SK-N-SH (cell line): ENCODE results near the gene TEAD1. TPM values are rescaled to one million over a fixed set of nuclear protein-coding genes. Genes with fewer than 3 reads are reported as not detected.
A peak's percentile ranks its signal among the peaks of the same experiment; 100 is the strongest.

Experiments
- CTCF ChIA-PET: fragments of 300-600, 350-600 bp; formaldehyde crosslinking; extraction: SDS; loops from one replicate; lab custom pipeline; 2021; lab: Yijun Ruan, JAX
- POLR2A ChIA-PET: fragments of 350-600 bp; sonication (Branson Sonifier 250); formaldehyde crosslinking; extraction: SDS; loops from one replicate; lab custom pipeline; 2020; ENCODE audit warnings: antibody characterized with exemption, inconsistent platforms; lab: Yijun Ruan, JAX
- DNase-seq: peaks from one replicate; pipeline ENCODE4 v3.0.0; 2012
- H2AFZ ChIP-seq: fragments of 200-600 bp; sonication (generic); 2 replicates; pipeline ENCODE4 v1.8.1; 2016; ENCODE audit warnings: antibody characterized with exemption, mild to moderate bottlenecking, low read depth
- H3F3A ChIP-seq: fragments of 200-600 bp; sonication (generic); replicated peaks from 2 replicates; pipeline ENCODE3; 2016; ENCODE audit warnings: antibody characterized with exemption, mild to moderate bottlenecking; ENCODE audit not compliant: insufficient read depth
- H3K27ac ChIP-seq, 2 experiments: fragments of 200-500 bp in 1 of 2; fragments of 200-600 bp in 1 of 2; sonication (Bioruptor generic) in 1 of 2; sonication (generic), shearing (Covaris generic) in 1 of 2; 2 replicates each; pipeline versions ENCODE4 v1.5.1 to v1.6.1; 2014 to 2016; ENCODE audit warnings: low read depth in 2 of 2, inconsistent platforms in 1 of 2, low read length in 1 of 2, mild to moderate bottlenecking in 1 of 2, mixed read lengths in 1 of 2
- H3K27me3 ChIP-seq: fragments of 200-600 bp; sonication (generic), shearing (Covaris generic); 2 replicates; pipeline ENCODE4 v1.6.1; 2016; ENCODE audit warnings: mixed run types; ENCODE audit not compliant: insufficient read depth
- H3K36me3 ChIP-seq, 2 experiments: fragments of 200-500 bp in 1 of 2; fragments of 200-600 bp in 1 of 2; sonication (Bioruptor generic) in 1 of 2; sonication (generic) in 1 of 2; replicated peaks in 1 of 2; 2 replicates each; pipeline versions ENCODE3 to v1.5.1; 2014 to 2016; ENCODE audit warnings: low read length in 1 of 2, mild to moderate bottlenecking in 1 of 2; ENCODE audit not compliant: insufficient read depth in 2 of 2, control insufficient read depth in 1 of 2
- H3K4me1 ChIP-seq, 2 experiments: fragments of 200-500 bp in 1 of 2; fragments of 200-600 bp in 1 of 2; sonication (Bioruptor generic) in 1 of 2; sonication (generic), shearing (Covaris generic) in 1 of 2; 2 replicates each; pipeline versions ENCODE4 v1.5.1 to v1.6.1; 2014 to 2016; ENCODE audit warnings: low read depth in 1 of 2, low read length in 1 of 2, mixed run types in 1 of 2; ENCODE audit not compliant: insufficient read depth in 2 of 2, control insufficient read depth in 1 of 2
- H3K4me2 ChIP-seq: fragments of 200-600 bp; sonication (generic), shearing (Covaris generic); 2 replicates; pipeline ENCODE4 v1.6.1; 2017; ENCODE audit warnings: mixed run types
- H3K4me3 ChIP-seq, 2 experiments: fragments of 200-500 bp in 1 of 2; fragments of 200-600 bp in 1 of 2; sonication (Bioruptor generic) in 1 of 2; sonication (generic), shearing (Covaris generic) in 1 of 2; 2 replicates each; pipeline versions ENCODE4 v1.5.1 to v1.8.1; 2014 to 2016; ENCODE audit warnings: low read depth in 2 of 2, inconsistent platforms in 1 of 2, low read length in 1 of 2, mild to moderate bottlenecking in 1 of 2, mixed read lengths in 1 of 2, moderate library complexity in 1 of 2
- H3K79me2 ChIP-seq: fragments of 200-600 bp; sonication (generic); 2 replicates; pipeline ENCODE4 v1.8.1; 2017; ENCODE audit warnings: mild to moderate bottlenecking; ENCODE audit not compliant: insufficient read depth
- H3K9ac ChIP-seq: fragments of 200-600 bp; sonication (generic); 2 replicates; pipeline ENCODE4 v1.6.1; 2017; ENCODE audit warnings: mixed run types
- H3K9me2 ChIP-seq: fragments of 200-600 bp; sonication (generic); 2 replicates; pipeline ENCODE4 v1.6.1; 2017; ENCODE audit warnings: mixed run types
- H3K9me3 ChIP-seq: fragments of 200-600 bp; sonication (generic); 2 replicates; pipeline ENCODE4 v1.6.1; 2017; ENCODE audit warnings: mixed run types, mild to moderate bottlenecking, moderate library complexity
- H4K20me1 ChIP-seq: fragments of 200-600 bp; sonication (generic); 2 replicates; pipeline ENCODE4 v1.6.1; 2017; ENCODE audit warnings: mild to moderate bottlenecking, mixed run types; ENCODE audit not compliant: insufficient read depth
- CTCF ChIP-seq: fragments of 200-600 bp; sonication (generic); IDR thresholded peaks from 2 replicates; pipeline ENCODE4 v1.6.1; 2017; ENCODE audit warnings: antibody characterized with exemption, mild to moderate bottlenecking, moderate library complexity
- FOSL2 ChIP-seq: IDR thresholded peaks from 2 replicates; pipeline ENCODE4 v1.4.0; 2012; ENCODE audit warnings: low read depth, mild to moderate bottlenecking, moderate library complexity, borderline replicate concordance
- JUND ChIP-seq: IDR thresholded peaks from 2 replicates; pipeline ENCODE4 v1.4.0; 2012
- MAX ChIP-seq: IDR thresholded peaks from 2 replicates; pipeline ENCODE4 v1.4.0; 2012; ENCODE audit warnings: low read depth
- MEF2A ChIP-seq: IDR thresholded peaks from 2 replicates; pipeline ENCODE4 v1.4.0; 2012; ENCODE audit warnings: low read depth, borderline replicate concordance
- MXI1 ChIP-seq: IDR thresholded peaks from 2 replicates; pipeline ENCODE4 v1.6.1; 2012; ENCODE audit warnings: mild to moderate bottlenecking, low read depth, low read length, improper control_type of control experiment
- NFIC ChIP-seq: IDR thresholded peaks from 2 replicates; pipeline ENCODE4 v1.4.0; 2012; ENCODE audit warnings: borderline replicate concordance
- PBX3 ChIP-seq: IDR thresholded peaks from 2 replicates; pipeline ENCODE4; 2012
- SMC3 ChIP-seq: IDR thresholded peaks from 2 replicates; pipeline ENCODE4 v1.6.1; 2012; ENCODE audit warnings: low read depth, low read length, improper control_type of control experiment
- TCF12 ChIP-seq: IDR thresholded peaks from 2 replicates; pipeline ENCODE4 v1.4.0; 2012
- TEAD4 ChIP-seq: IDR thresholded peaks from 2 replicates; pipeline ENCODE4 v1.4.0; 2012; ENCODE audit warnings: mild to moderate bottlenecking, borderline replicate concordance; ENCODE audit not compliant: insufficient read depth
- USF1 ChIP-seq: IDR thresholded peaks from 2 replicates; pipeline ENCODE4 v1.4.0; 2012; ENCODE audit warnings: low read depth, borderline replicate concordance
- YY1 ChIP-seq: IDR thresholded peaks from 2 replicates; pipeline ENCODE4 v1.4.0; 2012; ENCODE audit warnings: low read depth, mild to moderate bottlenecking
- ZBTB33 ChIP-seq: IDR thresholded peaks from 2 replicates; pipeline ENCODE4 v1.4.0; 2012; ENCODE audit warnings: low read depth, borderline replicate concordance
- WGBS: methylation state at CpG from one replicate; pipeline ENCODE4 v1.1.6; 2017; ENCODE audit warnings: low lambda C conversion rate; 5-methylcytosine and 5-hydroxymethylcytosine counted together
- polyA plus RNA-seq, 3 experiments: library from polyadenylated mRNA; depleted of rRNA; stranded (reverse); fragments of >200 nt; gene quantifications; 2 replicates each; pipeline ENCODE4 v1.2.3, GENCODE V29; 2012

Gene TEAD1
- polyA plus RNA-seq, 1 of the 3 experiments (the other 2 are of a cell fraction) = 31.2 TPM

- H3K79me2 ChIP-seq = peaks cover 89% of the 10 kb centered on the region
- CTCF ChIA-PET = interaction anchor here (0.6 to 0.9 kb wide), 3 partner anchors 118 to 366 kb away, joined by 3 to 4 read pairs (median 3); no protein-coding TSS in a partner anchor
- H3K4me3 ChIP-seq = no peak overlapping the region
- WGBS = 92% methylated on average over 5 of the region's 5 CpGs
- peaks cover 29% of the 10 kb centered on the region for H4K20me1 ChIP-seq
- no peaks in the 10 kb centered on the region for H3K27me3 ChIP-seq
- H3K4me2 ChIP-seq = peak overlapping the region; percentile 69; the same call in 1 of the 2 replicates
- H3K9me3 ChIP-seq = no peaks in the 10 kb centered on the region
- H3F3A ChIP-seq = peaks cover 40% of the 10 kb centered on the region
- no peak for DNase-seq
- H3K9me2 ChIP-seq = no peaks in the 10 kb centered on the region
- POLR2A ChIA-PET = no interaction called here
- H3K4me1 ChIP-seq = peaks cover 61 to 72% of the 10 kb centered on the region in 2 experiments
- no peak overlapping the region for H2AFZ ChIP-seq
- H3K27ac ChIP-seq = peak overlapping the region; percentile 96 to 100
- TF ChIP-seq SMC3 = no peak
- no peak for TF ChIP-seq USF1
- TF ChIP-seq YY1 = no peak
- TF ChIP-seq NFIC = no peak
- no peak for TF ChIP-seq ZBTB33
- TF ChIP-seq TCF12 = no peak
- no peak for TF ChIP-seq MEF2A
- no peak for TF ChIP-seq CTCF
- no peak for TF ChIP-seq PBX3
- TF ChIP-seq MAX = no peak
- TF ChIP-seq TEAD4 = no peak
- no peak for TF ChIP-seq MXI1
- TF ChIP-seq FOSL2 = no peak
- TF ChIP-seq JUND = no peak
- TF ChIP-seq, all 33 proteins: peak for 0
- Histone ChIP-seq H3K36me3 (peaks cover 0 to 8% of the 10 kb centered on the region in 2 experiments), H3K9ac (no peak overlapping the region)
These were observed 22.8 kb downstream of the TEAD1 start for GRCh38 chr11:12696911-12697581.
